ENCODE results near the gene CNIH2.
"Not testable (repeated sequence)": the region's sequence is repeated elsewhere in the genome, so short reads cannot be mapped to it uniquely, and the experiment has no call there.

CNIH2 gene

GRCh38 chr11:66292543-66293332 is 14.8 kb downstream of the CNIH2 start:
- DNase-seq = no peak

GRCh38 chr11:66293352-66293751 is 15.4 kb downstream of the CNIH2 start:
- no peak for DNase-seq

- DNase-seq = no peak
Measured at GRCh38 chr11:66293777-66294625, 16.0 kb downstream of the CNIH2 start.

- no peak for DNase-seq
Measured at GRCh38 chr11:66294626-66295620, 16.9 kb downstream of the CNIH2 start.

- DNase-seq = no peak
Measured at GRCh38 chr11:66297610-66298009, 19.6 kb downstream of the CNIH2 start.

GRCh38 chr11:66299186-66299585 is 21.2 kb downstream of the CNIH2 start:
- DNase-seq = no peak

- DNase-seq = no peak
Measured at GRCh38 chr11:66302656-66303055, 24.7 kb downstream of the CNIH2 start.

GRCh38 chr11:66309475-66309874 is 31.5 kb downstream of the CNIH2 start:
- DNase-seq = no peak

GRCh38 chr11:66310324-66310723 is 32.3 kb downstream of the CNIH2 start:
- no peak for DNase-seq

- DNase-seq = not testable (repeated sequence)
Measured at GRCh38 chr11:66310803-66311440, 32.9 kb downstream of the CNIH2 start.

GRCh38 chr11:66311470-66311964 is 33.5 kb downstream of the CNIH2 start:
- DNase-seq = no peak

- peak; percentile 91 for DNase-seq
Measured at GRCh38 chr11:66311965-66312548, 34.1 kb downstream of the CNIH2 start.

- DNase-seq = peak; percentile 93
Measured at GRCh38 chr11:66312549-66313320, 34.8 kb downstream of the CNIH2 start.

- DNase-seq = no peak
Measured at GRCh38 chr11:66313321-66314185, 35.6 kb downstream of the CNIH2 start.

GRCh38 chr11:66314186-66314501 is 36.2 kb downstream of the CNIH2 start:
- no peak for DNase-seq

- DNase-seq = no peak
Measured at GRCh38 chr11:66314561-66315497, 36.9 kb downstream of the CNIH2 start.

- DNase-seq = no peak
Measured at GRCh38 chr11:66315498-66315885, 37.5 kb downstream of the CNIH2 start.

- DNase-seq = no peak
Measured at GRCh38 chr11:66315921-66316811, 38.2 kb downstream of the CNIH2 start.

All from activated naive CD4-positive, alpha-beta T cell treated with Interleukin-2 at 50 U/mL for 16 hours (primary cell).